Mammary epithelial cell (primary cell): ENCODE data around the gene TSPAN9.

ENCODE experiments used
- EZH2 ChIP-seq: IDR thresholded peaks from 2 replicates; pipeline ENCODE4 v1.6.1; 2012; ENCODE audit warnings: low read length, inconsistent platforms, borderline replicate concordance
- TF ChIP-seq, protein P1 (sequence below), 2 donors: IDR thresholded peaks in 1 of 2; conservative IDR thresholded peaks in 1 of 2; 2 replicates each; pipeline ENCODE4 v1.5.1; 2011 to 2012; ENCODE audit warnings: inconsistent platforms in 2 of 2, low read length in 2 of 2, mild to moderate bottlenecking in 2 of 2, control low read depth in 1 of 2, low read depth in 1 of 2; ENCODE audit not compliant: insufficient read depth in 1 of 2; ENCODE audit errors: extremely low read depth in 1 of 2

GRCh38 chr12:3242199-3242863 lies 165.2 kb downstream of the TSPAN9 start:
- TF ChIP-seq EZH2, result no peak
- TF ChIP-seq, protein P1, sequence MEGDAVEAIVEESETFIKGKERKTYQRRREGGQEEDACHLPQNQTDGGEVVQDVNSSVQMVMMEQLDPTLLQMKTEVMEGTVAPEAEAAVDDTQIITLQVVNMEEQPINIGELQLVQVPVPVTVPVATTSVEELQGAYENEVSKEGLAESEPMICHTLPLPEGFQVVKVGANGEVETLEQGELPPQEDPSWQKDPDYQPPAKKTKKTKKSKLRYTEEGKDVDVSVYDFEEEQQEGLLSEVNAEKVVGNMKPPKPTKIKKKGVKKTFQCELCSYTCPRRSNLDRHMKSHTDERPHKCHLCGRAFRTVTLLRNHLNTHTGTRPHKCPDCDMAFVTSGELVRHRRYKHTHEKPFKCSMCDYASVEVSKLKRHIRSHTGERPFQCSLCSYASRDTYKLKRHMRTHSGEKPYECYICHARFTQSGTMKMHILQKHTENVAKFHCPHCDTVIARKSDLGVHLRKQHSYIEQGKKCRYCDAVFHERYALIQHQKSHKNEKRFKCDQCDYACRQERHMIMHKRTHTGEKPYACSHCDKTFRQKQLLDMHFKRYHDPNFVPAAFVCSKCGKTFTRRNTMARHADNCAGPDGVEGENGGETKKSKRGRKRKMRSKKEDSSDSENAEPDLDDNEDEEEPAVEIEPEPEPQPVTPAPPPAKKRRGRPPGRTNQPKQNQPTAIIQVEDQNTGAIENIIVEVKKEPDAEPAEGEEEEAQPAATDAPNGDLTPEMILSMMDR (conservative IDR thresholded peaks at IDR 0.05 in 1 of 2, IDR thresholded peaks at IDR 0.05 in 1 of 2; ENCODE audit: extremely low read depth in 1 of 2, insufficient read depth in 1 of 2, low read depth in 1 of 2, low read length in 2 of 2), result peak in 1 of 2 donors; percentile 14
